ENCODE data around the gene RAD51B.

The RAD51B gene

DNA sequence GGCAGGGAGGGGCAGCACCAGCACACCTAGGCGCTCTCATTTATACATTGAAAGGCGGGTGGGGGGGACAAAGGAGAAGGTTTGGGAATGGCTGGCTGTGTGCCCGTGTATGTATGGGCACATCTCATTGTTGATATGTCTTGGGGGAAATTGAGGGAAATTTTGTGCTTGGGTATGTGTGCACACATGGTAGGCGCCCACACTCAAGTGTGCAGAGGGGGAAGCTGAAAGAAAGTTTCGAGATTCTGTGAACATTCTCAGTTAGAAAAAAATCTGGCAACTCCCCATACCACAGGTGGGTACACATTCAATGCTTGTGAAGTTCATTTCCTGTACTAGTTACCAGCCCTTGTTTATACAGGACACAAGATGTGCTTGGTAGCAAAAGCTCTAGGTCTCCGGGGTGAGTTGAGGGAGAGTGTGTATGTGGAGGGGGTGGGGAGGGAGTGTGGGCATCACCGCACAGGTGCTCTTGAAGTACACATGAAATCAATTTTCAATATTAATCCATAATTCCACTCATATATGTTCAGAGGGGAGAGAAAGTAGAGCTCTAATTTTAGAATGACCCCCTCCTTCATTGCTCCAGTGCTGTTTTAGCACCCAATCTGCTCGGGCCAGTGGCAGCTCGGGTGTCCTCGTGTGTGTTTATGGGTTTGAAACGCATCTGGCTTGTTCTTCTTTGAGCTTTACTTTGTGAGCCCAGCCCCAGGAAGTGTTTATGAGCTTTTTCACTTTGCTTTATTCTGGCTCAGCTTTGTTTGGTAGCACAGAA, 687.3 kb downstream of the RAD51B start:
- no peak for DNase-seq

DNA sequence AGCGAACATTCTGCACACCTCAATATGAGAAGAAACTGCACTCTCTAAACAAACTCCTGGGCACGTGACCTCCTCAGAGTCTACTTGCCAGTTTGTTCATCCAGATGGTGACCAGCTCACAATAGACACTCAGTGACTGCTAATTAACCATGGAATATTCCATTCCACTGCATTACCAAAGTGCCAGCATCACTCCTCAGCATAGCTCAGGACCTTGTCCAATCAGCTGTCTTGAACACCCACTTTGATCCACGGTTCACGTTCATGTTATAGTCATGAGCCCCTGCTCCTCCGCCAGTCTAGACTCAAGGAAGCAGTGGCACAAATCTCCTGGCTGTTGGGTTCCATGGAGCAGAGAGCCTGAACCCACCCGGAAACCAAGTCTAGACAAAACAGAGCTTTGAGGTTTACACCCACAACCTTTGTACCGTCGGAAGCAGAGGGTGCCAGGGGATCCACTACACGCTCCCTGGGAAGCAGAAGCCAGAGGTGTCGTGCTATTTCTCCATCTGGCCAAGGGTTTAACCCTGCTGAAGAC, 688.0 kb downstream of the RAD51B start:
- DNase-seq: no peak

DNA sequence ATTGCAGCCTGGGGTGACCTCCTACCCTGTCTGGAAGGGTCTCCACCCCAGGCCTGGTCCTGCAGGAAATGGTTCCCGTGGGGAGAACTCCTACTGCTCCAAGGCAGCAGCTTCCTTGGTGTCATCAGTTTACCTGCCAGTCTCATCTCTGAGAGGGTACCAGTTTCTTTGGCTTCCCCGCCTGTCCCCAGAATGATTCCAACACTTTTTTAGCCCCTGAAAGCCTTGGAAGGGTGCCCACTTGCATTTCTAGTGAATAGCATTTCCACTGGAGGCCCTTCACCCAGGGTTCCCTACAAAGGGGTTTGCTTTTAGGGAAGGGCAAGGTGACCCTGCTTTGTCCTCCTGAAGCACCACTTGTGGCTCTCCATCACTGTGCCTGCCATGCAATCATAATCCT, 689.0 kb downstream of the RAD51B start:
- no peak for DNase-seq

DNA sequence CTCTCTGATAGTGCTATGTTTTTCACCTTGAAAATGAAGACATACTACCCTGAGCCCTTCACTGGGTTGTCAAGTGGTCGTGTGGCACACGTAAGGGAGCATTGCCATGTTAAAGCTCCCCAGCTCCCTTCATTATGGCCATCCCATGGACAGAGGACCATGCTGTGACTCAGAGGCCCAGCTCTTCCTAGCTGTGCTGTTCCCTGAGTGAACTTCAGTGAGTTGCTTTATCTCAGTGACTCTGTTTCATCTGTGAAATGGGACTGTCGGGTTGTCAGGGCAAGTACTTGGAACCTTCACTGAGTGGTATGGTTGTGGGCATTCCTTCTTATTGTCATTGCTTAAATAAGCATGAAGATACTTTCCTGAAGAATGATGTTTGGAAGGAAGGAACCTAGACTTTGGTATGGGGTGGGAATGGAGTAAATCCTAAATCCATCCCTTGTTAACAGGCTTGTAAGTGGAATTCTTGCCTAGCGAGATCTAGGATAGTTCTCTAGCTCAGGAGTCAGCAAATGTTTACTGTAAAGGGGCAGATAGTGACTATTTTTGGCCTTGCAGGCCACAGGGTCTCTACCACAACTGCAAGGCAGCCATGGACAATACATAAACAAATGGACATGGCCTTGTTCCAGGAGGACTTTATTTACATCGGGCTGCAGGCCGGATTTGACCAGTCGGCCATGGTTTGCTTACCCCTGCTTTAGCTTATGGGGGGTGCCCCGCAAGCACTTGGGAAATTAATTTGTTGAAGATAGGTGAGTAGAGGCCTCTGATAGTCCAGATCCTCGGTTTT, 689.8 kb downstream of the RAD51B start:
- DNase-seq: no peak

DNA sequence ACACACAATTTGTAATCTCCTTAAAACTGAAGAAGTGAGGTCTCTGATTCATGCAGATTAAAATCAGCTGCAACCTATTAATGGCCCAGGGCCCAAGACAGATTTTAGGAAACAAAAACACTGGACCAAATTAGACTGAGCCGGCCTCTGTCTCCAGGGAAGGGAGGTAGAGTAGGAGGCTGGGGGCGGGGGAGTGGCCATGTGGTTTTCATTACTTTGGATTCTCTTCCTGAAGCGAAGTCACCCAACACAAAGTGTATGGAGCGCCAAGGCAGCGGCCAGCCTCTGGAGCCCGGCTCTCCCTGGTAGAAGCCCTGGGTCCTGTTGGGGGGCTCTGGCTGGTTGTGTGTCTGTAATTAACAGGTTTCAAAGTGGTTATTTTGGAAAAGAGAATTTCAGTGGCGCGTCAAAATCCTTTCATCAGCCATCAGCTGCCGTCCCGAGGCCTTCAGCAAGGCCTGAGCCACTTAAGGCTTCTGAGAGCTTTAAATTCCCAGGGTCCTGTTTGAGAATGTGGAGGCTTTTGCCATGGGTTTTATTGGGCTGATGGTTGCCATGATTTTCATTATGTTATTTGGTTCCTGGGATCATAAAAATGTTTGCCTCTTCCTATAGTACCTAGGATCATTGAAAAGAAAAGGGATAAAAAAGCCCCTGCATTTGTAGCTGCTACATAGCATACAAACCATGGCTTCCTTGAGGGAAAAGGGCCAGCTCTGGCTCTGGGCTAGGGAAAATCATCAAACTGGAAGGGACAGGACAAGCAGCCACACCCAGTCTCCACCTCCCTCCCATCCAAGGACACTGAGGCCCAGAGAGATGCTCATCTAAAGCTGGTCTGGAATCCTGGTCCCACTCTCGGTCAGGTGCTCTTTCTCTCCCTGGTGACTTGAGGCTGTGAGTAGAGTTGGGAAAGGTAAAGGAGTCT, 690.9 kb downstream of the RAD51B start:
- DNase-seq: peak; percentile 0

DNA sequence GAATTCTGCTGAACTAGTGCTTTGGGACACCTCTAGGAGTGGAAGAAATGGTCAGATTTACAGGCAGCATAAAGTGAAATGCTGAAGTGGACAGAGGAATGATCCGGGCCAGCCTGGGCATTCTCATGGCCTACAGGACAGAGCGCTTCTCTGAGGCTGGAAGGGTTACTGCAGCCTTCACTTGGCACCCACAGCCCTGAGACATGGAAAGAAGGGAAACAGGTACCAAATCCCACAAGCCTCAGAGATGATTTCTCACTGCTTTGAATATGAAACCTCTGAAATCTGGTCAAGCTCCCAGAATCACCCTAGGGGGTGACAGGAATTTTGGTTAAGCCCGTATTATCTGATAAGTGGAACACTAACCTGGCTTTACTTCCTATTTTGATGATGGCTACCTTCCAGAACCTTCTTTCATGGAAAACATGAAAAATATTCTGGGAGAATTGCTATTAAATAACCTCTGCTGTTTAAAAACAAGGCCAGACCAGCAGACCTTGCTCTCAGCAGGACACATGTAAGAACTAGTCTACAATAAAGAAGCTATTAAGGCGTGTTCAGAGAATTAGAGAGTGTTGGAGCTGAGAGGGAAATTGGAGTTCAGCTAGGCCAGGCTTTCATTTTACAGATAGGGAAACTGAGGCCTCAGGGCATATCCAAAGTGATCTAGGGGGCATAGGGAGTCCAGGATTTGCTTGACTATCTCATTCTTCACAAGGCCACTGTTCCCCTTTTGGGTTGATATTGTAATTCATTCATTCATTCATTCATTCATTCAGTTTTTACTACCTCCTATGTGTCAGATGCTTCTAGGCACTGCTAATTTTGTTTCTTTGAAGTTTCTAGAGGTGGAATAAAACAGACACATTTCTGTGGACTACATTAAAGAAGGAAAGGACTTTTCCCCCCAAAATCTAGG, 691.8 kb downstream of the RAD51B start:
- DNase-seq: no peak

DNA sequence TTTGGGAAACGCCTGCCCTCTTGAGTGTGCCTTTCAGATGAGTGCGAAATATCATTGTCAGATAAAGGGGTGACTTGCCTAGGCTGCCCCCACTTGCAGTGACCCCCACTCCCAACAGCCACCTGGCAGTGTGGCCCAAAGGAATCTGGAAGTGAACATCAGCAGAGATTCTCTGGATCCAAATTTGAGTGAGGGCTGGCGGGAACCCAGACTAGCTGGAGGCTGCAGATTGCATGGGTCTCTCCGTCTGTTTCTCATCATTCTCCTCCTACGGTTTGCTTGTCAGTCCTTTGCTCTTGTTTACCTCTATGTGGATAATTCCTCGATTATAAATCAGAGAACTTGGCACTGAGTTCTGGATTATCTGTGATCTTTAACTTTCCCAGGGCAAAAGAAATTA, 692.5 kb downstream of the RAD51B start:
- DNase-seq: no peak

DNA sequence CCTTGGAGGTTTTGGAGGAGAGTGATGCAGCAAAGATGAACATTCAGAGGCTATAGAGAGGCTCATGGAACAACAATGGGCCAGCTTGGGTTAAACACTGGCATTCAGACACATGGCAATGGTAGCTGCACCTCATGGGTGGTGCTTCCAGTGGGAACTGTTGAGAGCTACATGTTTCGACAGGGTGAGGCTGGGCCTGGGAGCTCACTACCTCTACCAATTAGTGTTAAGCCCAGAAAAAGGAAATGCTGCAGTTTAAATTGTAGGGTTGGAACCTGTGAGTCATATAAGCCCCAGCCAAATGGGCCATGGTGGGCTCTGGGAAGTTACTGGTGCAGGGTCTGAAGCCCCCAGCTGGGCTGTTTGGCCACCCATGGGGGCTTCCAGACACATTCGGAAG, 693.6 kb downstream of the RAD51B start:
- no peak for DNase-seq

DNA sequence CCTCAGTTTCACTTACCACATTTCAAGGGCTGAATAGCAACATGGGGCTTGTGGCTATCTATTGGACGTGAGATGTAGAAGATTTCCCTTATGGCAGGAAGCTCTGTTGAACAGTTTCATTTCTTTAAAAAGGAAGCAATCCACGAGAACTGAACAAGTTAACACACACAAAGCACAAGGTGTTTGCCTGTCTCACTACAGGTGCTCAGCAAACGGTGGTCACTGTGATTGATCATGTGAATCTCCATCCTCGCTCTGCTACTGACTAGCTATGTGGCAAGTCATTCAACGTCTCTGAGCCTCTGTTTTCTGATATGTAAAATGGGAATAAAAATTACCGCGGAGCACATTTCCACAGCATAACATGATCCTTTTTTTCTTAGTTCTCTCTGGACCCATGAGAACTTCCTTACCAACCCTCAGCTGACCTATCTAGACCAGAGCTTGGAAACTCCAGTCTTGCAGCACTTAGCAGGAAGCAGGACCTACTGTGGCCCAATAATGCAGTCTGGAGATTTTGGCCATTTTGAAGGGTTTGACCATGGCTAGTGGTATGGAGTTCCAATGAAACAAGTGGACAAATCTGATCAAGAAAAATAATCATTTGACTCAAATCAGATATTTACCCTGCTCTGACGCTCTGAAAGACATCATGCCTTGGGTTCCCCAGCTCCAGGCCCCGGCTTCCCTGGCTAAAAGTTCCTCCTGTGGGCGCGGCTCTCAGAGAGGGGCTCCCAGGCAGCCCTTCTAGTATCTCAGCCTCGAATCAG, 694.4 kb downstream of the RAD51B start:
- DNase-seq: no peak

DNA sequence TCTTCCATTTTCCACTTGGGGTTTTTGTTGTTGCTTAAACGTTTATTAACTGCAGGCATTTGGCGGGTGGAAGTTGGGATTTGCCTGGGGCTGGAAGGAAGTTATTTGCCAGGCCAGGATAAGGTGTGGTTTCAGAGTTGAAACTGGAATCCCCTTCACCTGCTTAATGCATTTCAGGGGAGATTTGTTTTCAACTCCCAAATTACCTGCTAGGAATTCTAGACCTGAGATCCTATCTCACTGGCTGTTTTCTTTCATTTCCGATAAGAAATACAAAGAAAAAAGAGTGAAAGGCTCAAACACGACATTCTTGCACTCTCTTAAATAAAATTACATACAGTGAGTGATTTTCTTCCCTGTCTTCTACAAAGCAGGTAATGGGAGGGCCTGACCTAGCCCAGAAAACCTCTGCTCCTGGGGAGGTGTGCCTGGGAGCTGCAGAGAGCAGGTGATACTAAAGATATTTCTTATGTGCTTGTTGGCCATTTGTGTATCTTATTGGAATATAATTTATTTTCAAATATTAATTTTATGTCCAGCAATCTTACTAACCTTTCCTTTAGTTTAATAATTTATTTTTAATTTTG, 695.1 kb downstream of the RAD51B start:
- no peak for DNase-seq

DNA sequence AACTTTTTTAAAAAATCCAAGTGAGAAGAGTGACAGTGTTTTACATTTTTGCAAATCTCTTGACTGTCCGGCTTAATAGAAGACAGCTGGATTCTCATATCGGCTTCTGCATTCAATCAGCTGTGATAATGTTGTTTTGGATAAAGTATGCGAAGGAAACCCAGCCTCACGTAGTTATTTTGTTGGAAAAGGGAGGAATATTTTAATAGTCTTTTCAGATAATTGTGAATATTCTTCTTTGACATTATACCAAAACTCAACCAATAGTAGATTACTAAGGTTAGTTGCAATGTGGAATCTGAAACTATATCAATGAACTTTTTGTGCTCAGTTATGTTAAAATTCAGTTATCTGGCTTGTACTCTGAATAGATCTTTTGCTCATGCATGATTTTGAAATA, 696.8 kb downstream of the RAD51B start:
- DNase-seq: no peak

DNA sequence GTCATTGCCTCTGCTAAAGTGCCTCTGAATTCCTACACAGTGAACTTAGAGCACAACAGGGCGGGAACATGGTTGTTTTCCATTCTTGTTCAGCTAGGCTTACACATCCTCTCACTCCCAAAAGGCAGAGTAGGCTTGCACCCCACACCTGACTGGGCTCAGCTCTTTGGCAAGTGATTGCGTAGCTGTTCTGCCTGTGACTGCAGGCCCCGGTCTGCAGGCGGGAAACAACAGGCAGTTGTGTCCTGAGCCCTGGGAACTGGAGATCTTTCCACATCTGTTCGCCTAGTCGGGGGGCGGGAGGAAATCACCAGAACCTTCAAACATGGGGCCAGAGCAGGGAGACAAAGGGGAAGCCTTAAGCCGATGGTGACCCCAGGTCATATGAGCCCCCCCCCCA, 698.6 kb downstream of the RAD51B start:
- DNase-seq: no peak

DNA sequence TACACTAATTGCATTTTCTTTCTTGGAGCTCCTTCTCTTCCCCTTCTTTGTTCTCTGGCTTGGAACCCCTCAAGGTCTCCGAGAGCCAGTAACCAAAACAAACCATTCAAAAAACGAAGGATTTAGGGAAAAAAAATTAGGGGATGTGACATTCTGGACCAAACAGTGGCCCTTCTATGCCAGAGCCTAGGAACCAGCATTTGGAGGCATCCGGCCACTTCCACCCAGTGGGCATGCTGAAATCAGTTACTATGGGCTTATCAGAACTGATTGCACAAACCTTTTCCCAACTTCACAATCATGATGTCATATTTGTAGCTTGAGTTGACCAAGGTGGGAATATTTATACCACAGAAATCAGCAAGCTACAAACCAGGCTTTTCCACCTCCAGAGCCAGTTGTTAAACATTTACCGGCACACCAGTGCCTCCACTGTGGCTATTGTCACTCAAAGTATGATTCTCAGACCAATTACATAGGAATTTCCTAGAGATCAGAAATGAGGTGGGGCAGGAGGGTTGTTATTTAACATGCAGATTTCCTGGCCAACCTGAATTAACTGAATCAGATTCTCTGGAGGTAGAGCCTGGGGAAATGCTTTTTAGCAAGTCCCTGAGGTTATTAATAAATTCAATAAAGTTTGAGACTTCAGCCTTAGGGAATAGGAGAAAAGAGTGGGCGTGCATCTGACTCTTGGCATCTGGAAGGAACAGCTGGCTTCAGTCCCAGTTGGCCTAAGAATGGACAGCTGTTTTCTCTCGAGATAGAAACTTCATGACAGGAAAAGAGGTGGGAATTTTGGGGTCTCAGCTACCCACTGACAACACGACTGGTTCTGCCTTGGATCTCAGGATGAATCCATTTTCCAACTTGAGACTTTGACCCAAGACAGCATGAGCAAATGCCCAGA, 699.4 kb downstream of the RAD51B start:
- no peak for DNase-seq

DNA sequence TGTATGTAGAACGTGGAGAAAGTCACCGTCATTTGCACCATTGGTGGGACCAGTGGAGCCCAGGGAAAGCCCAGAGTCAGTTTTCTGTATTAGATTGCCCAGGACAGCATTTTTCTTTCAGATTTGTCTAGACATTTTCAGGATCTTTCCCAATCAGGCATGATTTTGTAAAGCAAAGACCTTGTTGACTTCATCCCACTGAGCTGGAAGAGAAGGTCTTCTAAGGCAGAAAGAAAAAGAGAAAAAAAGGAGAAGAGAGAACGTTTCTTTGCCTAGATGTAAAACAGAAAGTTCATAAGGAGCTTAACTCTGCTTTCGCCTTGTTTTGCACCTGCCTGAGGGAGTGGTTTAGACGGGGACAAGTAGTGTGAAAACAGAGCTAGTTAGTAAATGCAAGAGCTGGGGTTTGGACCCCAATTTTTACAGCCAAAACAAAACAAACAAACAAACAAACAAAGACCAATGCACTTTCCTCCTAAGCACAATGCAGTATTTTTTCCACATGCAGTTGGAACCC, 700.1 kb downstream of the RAD51B start:
- DNase-seq: no peak

DNA sequence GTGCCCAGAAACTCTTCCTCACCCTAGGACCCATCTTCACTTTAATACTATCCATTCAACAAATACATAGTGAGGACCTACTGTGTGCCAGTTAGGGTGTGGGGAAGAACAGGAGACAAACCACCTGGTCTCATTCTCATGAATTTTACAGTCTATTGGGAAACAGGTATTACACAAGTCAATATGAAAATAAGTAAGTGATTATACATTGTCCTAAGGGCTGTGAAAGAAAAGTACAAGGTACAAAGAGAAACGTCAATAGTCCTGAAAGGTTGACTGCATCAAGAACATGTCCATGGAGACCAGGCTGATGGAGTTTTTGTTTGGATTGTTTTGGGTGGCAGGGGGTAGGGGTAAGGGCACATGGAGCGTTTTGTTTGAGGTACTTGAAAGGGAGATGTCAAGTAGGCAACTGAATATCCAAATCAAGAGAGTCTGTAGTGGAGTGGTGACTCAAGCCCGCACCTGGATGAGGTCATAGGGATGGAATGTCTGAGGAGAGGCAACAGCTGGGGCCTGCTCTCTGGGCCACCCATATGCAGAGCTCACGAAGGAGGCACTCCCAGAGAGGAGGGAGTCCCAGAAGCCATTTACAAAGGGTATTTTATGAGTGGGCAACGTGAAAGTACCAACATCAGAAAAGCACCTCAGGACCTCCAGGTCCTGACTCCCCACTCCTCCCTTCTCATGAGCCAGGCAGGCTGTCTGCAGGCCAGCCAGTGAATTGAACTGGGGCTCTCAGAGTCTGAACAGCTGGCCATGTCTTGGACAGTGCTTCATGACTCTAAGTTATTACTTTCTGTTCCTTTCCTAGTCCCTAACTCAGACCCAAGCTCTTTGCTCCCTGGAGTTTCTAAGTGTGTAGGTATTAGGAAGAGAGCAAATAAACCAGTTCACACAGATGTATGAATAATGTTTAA, 701.3 kb downstream of the RAD51B start:
- DNase-seq: no peak

DNA sequence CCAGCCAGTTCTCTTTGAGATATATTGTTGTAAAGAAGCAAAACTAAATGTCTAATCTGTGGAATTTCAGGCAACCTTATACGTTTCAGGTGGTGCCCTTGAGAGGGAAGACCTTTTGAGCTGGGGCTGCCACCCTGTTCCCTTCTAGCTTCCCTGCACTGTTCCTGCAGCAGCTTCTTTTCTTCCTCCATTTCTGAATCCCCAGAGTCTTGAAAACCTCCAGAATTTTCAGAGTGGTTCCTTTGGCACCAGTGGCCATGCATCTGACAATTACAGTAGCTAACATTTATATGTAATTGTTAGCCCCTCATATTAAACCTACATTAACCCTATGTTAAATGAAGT, 702.0 kb downstream of the RAD51B start:
- DNase-seq: no peak

DNA sequence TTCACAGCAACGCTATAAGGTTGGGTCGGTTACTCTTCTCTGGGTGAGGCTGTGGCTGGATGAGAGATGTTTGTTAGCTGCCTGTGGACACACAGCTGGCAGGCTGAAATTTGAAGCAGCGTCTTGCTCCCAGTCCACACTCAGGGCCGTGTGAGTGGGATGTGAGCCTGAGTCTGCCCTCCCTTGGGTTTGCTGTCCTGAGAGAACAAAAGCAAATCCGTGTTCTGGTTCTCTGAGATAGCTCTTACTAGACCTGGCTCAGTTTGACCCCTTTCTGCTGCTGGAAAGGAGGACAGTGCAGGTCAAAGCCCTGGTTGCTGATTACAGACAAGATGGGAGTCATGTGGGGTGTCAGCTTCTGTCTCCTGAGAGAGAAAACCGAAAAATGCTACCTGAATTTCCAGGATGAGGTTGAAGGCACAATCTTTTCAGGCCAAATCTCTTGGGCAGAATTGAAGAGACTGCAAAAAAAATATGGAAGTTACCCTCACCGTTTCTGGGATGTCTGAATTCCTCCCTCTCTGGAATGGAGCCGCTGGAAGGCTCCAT, 702.5 kb downstream of the RAD51B start:
- DNase-seq: no peak

All from DMS 273 treated with DMSO at 0.1 percent for 48 hours (cell line).